SK-N-SH treated with all-trans-retinoic acid at 6 μM for 48 hours (cell line): Measurements from ENCODE around the gene MPP7.

ENCODE experiments used
- ATAC-seq: fragments of 200-7000 bp; cut with Tn5 transposase; 3 replicates; pipeline ENCODE4 v1.9.1; 2020; ENCODE audit warnings: mild to moderate bottlenecking, moderate library complexity
- ARNTL ChIP-seq: fragments of 450-650 bp; formaldehyde crosslinking; IDR thresholded peaks from 2 replicates; pipeline ENCODE4 v1.5.0; 2020; ENCODE audit warnings: low read depth, mild to moderate bottlenecking, moderate library complexity, borderline replicate concordance
- BACH2 ChIP-seq: fragments of 250-450 bp; sonication (Bioruptor Pico); IDR thresholded peaks from 2 replicates; pipeline ENCODE4 v1.9.0; 2021; ENCODE audit warnings: mild to moderate bottlenecking, borderline replicate concordance
- CSDC2 ChIP-seq: fragments of 250-450 bp; sonication (Bioruptor Pico); IDR thresholded peaks from 2 replicates; pipeline ENCODE4 v1.5.0; 2020; ENCODE audit warnings: mild to moderate bottlenecking, moderate library complexity
- ESRRG ChIP-seq: fragments of 250-450 bp; sonication (Bioruptor Pico); IDR thresholded peaks from 2 replicates; pipeline ENCODE4 v1.6.1; 2021; ENCODE audit warnings: mild to moderate bottlenecking
- GLIS3 ChIP-seq: fragments of 250-450 bp; sonication (Bioruptor Pico); IDR thresholded peaks from 2 replicates; pipeline ENCODE4 v1.5.0; 2020; ENCODE audit warnings: mild to moderate bottlenecking, moderate library complexity
- OSR1 ChIP-seq: fragments of 250-450 bp; sonication (Bioruptor Pico); IDR thresholded peaks from 2 replicates; pipeline ENCODE4 v1.8.0; 2022; ENCODE audit warnings: moderate library complexity, mild to moderate bottlenecking, inconsistent platforms
- PATZ1 ChIP-seq: fragments of 250-450 bp; sonication (Bioruptor Pico); IDR thresholded peaks from 2 replicates; pipeline ENCODE4 v1.8.0; 2020; ENCODE audit warnings: mild to moderate bottlenecking, moderate library complexity, borderline replicate concordance
- RARB ChIP-seq: fragments of 250-450 bp; sonication (Bioruptor Pico); IDR thresholded peaks from 2 replicates; pipeline ENCODE4 v1.8.0; 2021; ENCODE audit warnings: mild to moderate bottlenecking, moderate library complexity
- SNAI2 ChIP-seq: fragments of 250-450 bp; sonication (Bioruptor Pico); IDR thresholded peaks from 2 replicates; pipeline ENCODE4 v1.5.0; 2020; ENCODE audit warnings: mild to moderate bottlenecking, moderate library complexity
- TCF4 ChIP-seq: fragments of 250-450 bp; sonication (Bioruptor Pico); IDR thresholded peaks from 2 replicates; pipeline ENCODE4 v1.8.0; 2021; ENCODE audit warnings: mild to moderate bottlenecking, moderate library complexity, borderline replicate concordance
- TOX ChIP-seq: fragments of 250-450 bp; sonication (Bioruptor Pico); IDR thresholded peaks from 2 replicates; pipeline ENCODE4 v1.8.0; 2021; ENCODE audit warnings: mild to moderate bottlenecking, moderate library complexity, borderline replicate concordance
- TSHZ2 ChIP-seq: fragments of 250-450 bp; sonication (Bioruptor Pico); IDR thresholded peaks from 2 replicates; pipeline ENCODE4 v1.5.0; 2020; ENCODE audit warnings: mild to moderate bottlenecking, moderate library complexity
- ZFP3 ChIP-seq: fragments of 250-450 bp; sonication (Bioruptor Pico); IDR thresholded peaks from 2 replicates; pipeline ENCODE4 v1.5.0; 2020; ENCODE audit warnings: mild to moderate bottlenecking, moderate library complexity
- ZNF70 ChIP-seq: fragments of 450-650 bp; formaldehyde crosslinking; IDR thresholded peaks from 2 replicates; pipeline ENCODE4 v1.5.0; 2020; ENCODE audit warnings: mild to moderate bottlenecking, moderate library complexity
- TF ChIP-seq, protein P1 (sequence below): fragments of 250-450 bp; sonication (Bioruptor Pico); IDR thresholded peaks from 2 replicates; pipeline ENCODE4 v1.5.1; 2021; ENCODE audit warnings: mild to moderate bottlenecking, moderate library complexity
- TF ChIP-seq, protein P2 (sequence below): fragments of 250-450 bp; sonication (Bioruptor Pico); IDR thresholded peaks from 2 replicates; pipeline ENCODE4 v1.5.1; 2020; ENCODE audit warnings: low read depth, mild to moderate bottlenecking, moderate library complexity
- TF ChIP-seq, protein P3 (sequence below): fragments of 250-450 bp; sonication (Bioruptor Pico); IDR thresholded peaks from 2 replicates; pipeline ENCODE4 v1.8.0; 2021; ENCODE audit warnings: low read depth, mild to moderate bottlenecking, moderate library complexity, borderline replicate concordance

Gene MPP7

DNA sequence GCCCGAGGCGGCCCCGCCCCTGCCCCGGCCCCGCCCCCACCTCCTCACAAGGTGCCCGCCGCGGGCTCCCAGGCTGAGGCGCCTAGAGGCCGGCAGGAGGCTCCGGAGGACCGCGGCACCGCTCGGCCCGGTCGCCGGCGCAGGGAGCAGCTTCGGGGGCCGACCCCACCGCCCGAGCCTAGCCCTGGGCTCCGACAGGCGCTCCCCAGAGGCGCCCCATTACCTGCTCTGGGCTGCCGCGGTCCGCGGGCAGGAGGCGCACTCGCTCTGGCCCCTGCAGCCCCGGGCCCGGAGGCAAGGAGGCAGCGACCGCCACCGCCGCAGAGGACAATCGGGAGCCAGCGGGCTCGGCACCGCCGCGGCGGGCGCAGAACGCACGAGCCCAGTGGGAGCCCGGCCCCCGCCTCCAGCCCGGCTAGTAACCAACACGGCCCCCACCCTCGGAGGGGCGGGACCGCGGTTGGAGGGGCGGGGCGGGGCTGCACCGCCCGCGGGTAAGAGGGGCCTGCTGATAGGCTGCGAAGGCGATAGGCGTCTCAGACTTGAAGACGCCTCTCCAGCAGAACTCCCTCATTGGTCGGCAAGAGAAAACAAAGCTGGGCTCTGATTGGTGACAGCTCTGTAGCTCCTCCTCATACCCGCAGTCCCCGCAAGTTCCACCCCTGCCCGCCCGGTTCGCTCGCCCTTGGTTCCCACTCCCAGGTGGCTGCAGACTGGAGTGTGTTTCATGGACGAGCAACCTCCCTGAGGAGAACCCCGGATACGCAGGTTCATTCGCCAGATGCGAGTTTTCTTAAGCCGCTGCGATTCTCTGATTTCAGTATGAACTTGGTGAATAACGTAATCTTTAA lies at the start of gene MPP7:
Gene MPP7, minus strand, starts transcription at position 427 of the 851 bp plus-strand sequence. CDS start 64,460 bp downstream, outside the sequence.
- ATAC-seq, result peak; percentile 100
- TF ChIP-seq SNAI2 (CRISPR knock-in tag) (no peak), ZFP3 (CRISPR knock-in tag) (no peak), BACH2 (CRISPR knock-in tag) (no peak), ARNTL (CRISPR knock-in tag) (no peak), TOX (CRISPR knock-in tag) (no peak)
- TF ChIP-seq, protein P1, sequence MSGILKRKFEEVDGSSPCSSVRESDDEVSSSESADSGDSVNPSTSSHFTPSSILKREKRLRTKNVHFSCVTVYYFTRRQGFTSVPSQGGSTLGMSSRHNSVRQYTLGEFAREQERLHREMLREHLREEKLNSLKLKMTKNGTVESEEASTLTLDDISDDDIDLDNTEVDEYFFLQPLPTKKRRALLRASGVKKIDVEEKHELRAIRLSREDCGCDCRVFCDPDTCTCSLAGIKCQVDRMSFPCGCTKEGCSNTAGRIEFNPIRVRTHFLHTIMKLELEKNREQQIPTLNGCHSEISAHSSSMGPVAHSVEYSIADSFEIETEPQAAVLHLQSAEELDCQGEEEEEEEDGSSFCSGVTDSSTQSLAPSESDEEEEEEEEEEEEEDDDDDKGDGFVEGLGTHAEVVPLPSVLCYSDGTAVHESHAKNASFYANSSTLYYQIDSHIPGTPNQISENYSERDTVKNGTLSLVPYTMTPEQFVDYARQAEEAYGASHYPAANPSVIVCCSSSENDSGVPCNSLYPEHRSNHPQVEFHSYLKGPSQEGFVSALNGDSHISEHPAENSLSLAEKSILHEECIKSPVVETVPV (CRISPR knock-in tag), result no peak
- TF ChIP-seq, protein P2, sequence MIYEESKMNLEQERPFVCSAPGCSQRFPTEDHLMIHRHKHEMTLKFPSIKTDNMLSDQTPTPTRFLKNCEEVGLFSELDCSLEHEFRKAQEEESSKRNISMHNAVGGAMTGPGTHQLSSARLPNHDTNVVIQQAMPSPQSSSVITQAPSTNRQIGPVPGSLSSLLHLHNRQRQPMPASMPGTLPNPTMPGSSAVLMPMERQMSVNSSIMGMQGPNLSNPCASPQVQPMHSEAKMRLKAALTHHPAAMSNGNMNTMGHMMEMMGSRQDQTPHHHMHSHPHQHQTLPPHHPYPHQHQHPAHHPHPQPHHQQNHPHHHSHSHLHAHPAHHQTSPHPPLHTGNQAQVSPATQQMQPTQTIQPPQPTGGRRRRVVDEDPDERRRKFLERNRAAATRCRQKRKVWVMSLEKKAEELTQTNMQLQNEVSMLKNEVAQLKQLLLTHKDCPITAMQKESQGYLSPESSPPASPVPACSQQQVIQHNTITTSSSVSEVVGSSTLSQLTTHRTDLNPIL (CRISPR knock-in tag), result no peak

DNA sequence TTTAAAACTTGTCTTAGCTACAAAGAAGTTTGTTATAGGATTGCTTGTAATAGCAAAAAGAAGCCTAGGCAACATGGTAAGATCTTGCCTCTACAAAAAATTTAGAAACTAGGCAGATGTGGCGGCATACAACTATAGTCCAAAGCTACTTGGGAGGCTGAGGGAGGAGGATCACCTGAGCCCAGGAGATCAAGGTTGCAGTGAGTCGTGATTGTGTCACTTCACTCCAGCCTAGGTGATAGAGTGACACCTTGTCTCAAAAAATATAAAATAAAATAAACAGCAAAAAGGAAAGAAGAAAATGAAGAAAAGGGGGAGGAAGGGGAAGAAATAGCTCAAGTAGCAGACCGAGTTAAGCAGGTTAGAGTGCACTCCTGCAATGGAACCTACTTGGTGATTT lies 47.0 kb upstream of the MPP7 start:
- TF ChIP-seq BACH2 (CRISPR knock-in tag) (no peak), OSR1 (CRISPR knock-in tag) (no peak), GLIS3 (no peak), CSDC2 (CRISPR knock-in tag) (no peak), PATZ1 (CRISPR knock-in tag) (no peak), ARNTL (CRISPR knock-in tag) (no peak), ESRRG (CRISPR knock-in tag) (no peak), TCF4 (CRISPR knock-in tag) (no peak), RARB (CRISPR knock-in tag) (no peak), TSHZ2 (no peak), TOX (CRISPR knock-in tag) (no peak), ZNF70 (CRISPR knock-in tag) (no peak), ZFP3 (CRISPR knock-in tag) (no peak)
- TF ChIP-seq, protein P2 (CRISPR knock-in tag), result no peak
- TF ChIP-seq, protein P3, sequence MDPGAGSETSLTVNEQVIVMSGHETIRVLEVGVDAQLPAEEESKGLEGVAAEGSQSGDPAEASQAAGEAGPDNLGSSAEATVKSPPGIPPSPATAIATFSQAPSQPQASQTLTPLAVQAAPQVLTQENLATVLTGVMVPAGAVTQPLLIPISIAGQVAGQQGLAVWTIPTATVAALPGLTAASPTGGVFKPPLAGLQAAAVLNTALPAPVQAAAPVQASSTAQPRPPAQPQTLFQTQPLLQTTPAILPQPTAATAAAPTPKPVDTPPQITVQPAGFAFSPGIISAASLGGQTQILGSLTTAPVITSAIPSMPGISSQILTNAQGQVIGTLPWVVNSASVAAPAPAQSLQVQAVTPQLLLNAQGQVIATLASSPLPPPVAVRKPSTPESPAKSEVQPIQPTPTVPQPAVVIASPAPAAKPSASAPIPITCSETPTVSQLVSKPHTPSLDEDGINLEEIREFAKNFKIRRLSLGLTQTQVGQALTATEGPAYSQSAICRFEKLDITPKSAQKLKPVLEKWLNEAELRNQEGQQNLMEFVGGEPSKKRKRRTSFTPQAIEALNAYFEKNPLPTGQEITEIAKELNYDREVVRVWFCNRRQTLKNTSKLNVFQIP (CRISPR knock-in tag), result no peak

More for the DNA sequence above, 47.0 kb upstream of the MPP7 start:
- ATAC-seq, result no peak
